GM23338 (cell line): ENCODE results near the gene L3MBTL2. TPM values are rescaled to one million over a fixed set of nuclear protein-coding genes. Genes with fewer than 3 reads are reported as not detected.

Experiments used
- ATAC-seq: fragments of 200-7000 bp; cut with Tn5 transposase; 3 replicates; pipeline ENCODE4 v1.9.1; 2020
- DNase-seq: peaks from one replicate; pipeline ENCODE4 v3.0.0-alpha.2; 2015; ENCODE audit warnings: low spot score
- H2AFZ ChIP-seq: fragments of 200-600 bp; sonication (generic); 2 replicates; pipeline ENCODE4 v1.8.0; 2016; ENCODE audit warnings: antibody characterized with exemption, mild to moderate bottlenecking, moderate library complexity
- H3F3A ChIP-seq: fragments of 200-600 bp; sonication (generic); replicated peaks from 2 replicates; pipeline ENCODE4 v1.8.0; 2017; ENCODE audit warnings: antibody characterized with exemption, mixed run types, low read depth
- H3K27ac ChIP-seq: fragments of 200-600 bp; sonication (generic); 2 replicates; pipeline ENCODE4 v1.6.1; 2016; ENCODE audit warnings: low read depth
- H3K27me3 ChIP-seq: fragments of 200-600 bp; sonication (generic); 2 replicates; pipeline ENCODE4 v1.8.0; 2016; ENCODE audit warnings: mild to moderate bottlenecking, mixed run types, moderate library complexity; ENCODE audit not compliant: insufficient read depth
- H3K36me3 ChIP-seq: fragments of 200-600 bp; sonication (generic); 2 replicates; pipeline ENCODE4 v1.8.0; 2016; ENCODE audit warnings: mild to moderate bottlenecking; ENCODE audit not compliant: insufficient read depth
- H3K4me1 ChIP-seq: fragments of 200-600 bp; sonication (generic); 2 replicates; pipeline ENCODE4 v1.8.0; 2016; ENCODE audit warnings: mild to moderate bottlenecking, moderate library complexity; ENCODE audit not compliant: insufficient read depth
- H3K4me2 ChIP-seq: fragments of 200-600 bp; sonication (generic); 2 replicates; pipeline ENCODE4 v1.7.1; 2017; ENCODE audit warnings: mixed run types
- H3K4me3 ChIP-seq: fragments of 200-600 bp; sonication (generic); 2 replicates; pipeline ENCODE4 v1.6.1; 2016; ENCODE audit warnings: mixed run types
- H3K79me2 ChIP-seq: fragments of 200-600 bp; sonication (generic); replicated peaks from 2 replicates; pipeline ENCODE4 v1.8.0; 2017; ENCODE audit warnings: mild to moderate bottlenecking; ENCODE audit not compliant: insufficient read depth
- H3K9me2 ChIP-seq: fragments of 200-600 bp; sonication (generic); 2 replicates; pipeline ENCODE4 v1.8.0; 2017; ENCODE audit not compliant: insufficient read depth
- H4K20me1 ChIP-seq: fragments of 200-600 bp; sonication (generic); replicated peaks from 2 replicates; pipeline ENCODE4 v1.8.0; 2017; ENCODE audit warnings: mild to moderate bottlenecking; ENCODE audit not compliant: insufficient read depth
- H3K27ac Mint-ChIP-seq: 2 replicates; pipeline ENCODE4 v1.8.0; 2020; ENCODE audit warnings: inconsistent platforms, mild to moderate bottlenecking, moderate library complexity, mixed read lengths
- H3K27me3 Mint-ChIP-seq: 3 replicates; pipeline ENCODE4 v1.8.0; 2022; ENCODE audit warnings: low read depth, mild to moderate bottlenecking, moderate library complexity, mixed read lengths, inconsistent platforms; ENCODE audit not compliant: insufficient read depth, poor library complexity
- H3K36me3 Mint-ChIP-seq: 3 replicates; pipeline ENCODE4 v1.8.0; 2021; ENCODE audit warnings: low read depth, mild to moderate bottlenecking, inconsistent platforms, moderate library complexity, mixed read lengths
- H3K4me1 Mint-ChIP-seq: 3 replicates; pipeline ENCODE4 v1.8.0; 2020; ENCODE audit warnings: mild to moderate bottlenecking, inconsistent platforms, mixed read lengths
- H3K4me3 Mint-ChIP-seq: 3 replicates; pipeline ENCODE4 v1.8.0; 2021; ENCODE audit warnings: moderate library complexity, mild to moderate bottlenecking, inconsistent platforms, mixed read lengths
- H3K9me3 Mint-ChIP-seq: 3 replicates; pipeline ENCODE4 v1.8.0; 2020; ENCODE audit warnings: moderate library complexity, mild to moderate bottlenecking, inconsistent platforms, mixed read lengths
- CREB1 ChIP-seq: fragments of 250-450 bp; sonication (Bioruptor Pico); IDR thresholded peaks from 2 replicates; pipeline ENCODE4 v1.5.0; 2020; ENCODE audit warnings: low read depth, mild to moderate bottlenecking, moderate library complexity
- EZH2 ChIP-seq: fragments of 200-600 bp; sonication (generic); IDR thresholded peaks from one replicate; pipeline ENCODE4 v1.8.0; 2017; ENCODE audit warnings: antibody characterized with exemption, mild to moderate bottlenecking, low read depth; ENCODE audit not compliant: unreplicated experiment
- EZH2phosphoT487 ChIP-seq: fragments of 200-600 bp; sonication (generic); IDR thresholded peaks from one replicate; pipeline ENCODE4 v1.8.1; 2018; ENCODE audit warnings: antibody characterized with exemption; ENCODE audit not compliant: unreplicated experiment
- JUNB ChIP-seq: IDR thresholded peaks from one replicate; pipeline ENCODE4 v1.6.1; 2016; ENCODE audit warnings: antibody characterized with exemption; ENCODE audit not compliant: unreplicated experiment
- NANOG ChIP-seq: IDR thresholded peaks from 2 replicates; pipeline ENCODE4 v1.6.1; 2016; ENCODE audit warnings: antibody characterized with exemption, borderline replicate concordance
- STAT1 ChIP-seq: IDR thresholded peaks from one replicate; pipeline ENCODE4 v1.6.1; 2016; ENCODE audit warnings: antibody characterized with exemption; ENCODE audit not compliant: unreplicated experiment
- ZNF114 ChIP-seq: fragments of 250-450 bp; sonication (Bioruptor Pico); IDR thresholded peaks from 2 replicates; pipeline ENCODE4 v1.5.0; 2020; ENCODE audit warnings: mild to moderate bottlenecking, moderate library complexity
- ZNF331 ChIP-seq: fragments of 250-450 bp; sonication (Bioruptor Pico); IDR thresholded peaks from 2 replicates; pipeline ENCODE4 v1.5.0; 2020; ENCODE audit warnings: low read depth, mild to moderate bottlenecking, moderate library complexity
- polyA plus RNA-seq: library from polyadenylated mRNA; unstranded; fragments of >200 nt; fragmentation: Nextera tagmentation; extraction: Ambion mirVana; gene quantifications from 2 replicates; pipeline ENCODE4 v1.2.1, GENCODE V29; 2016
- total RNA-seq: library from RNA; depleted of rRNA; stranded (reverse); fragments of >200 nt; shearing (Covaris generic); gene quantifications from 2 replicates; pipeline ENCODE4 v1.2.3, GENCODE V29; 2014
- TF ChIP-seq, protein P1 (sequence below), 2 experiments: fragments of 200-600 bp in 1 of 2; sonication (generic) in 1 of 2; conservative IDR thresholded peaks; 2 replicates each; pipeline versions ENCODE4 v1.5.1 to v1.6.1; 2016 to 2017; ENCODE audit warnings: antibody characterized with exemption in 2 of 2, low read depth in 2 of 2, mild to moderate bottlenecking in 2 of 2, moderate library complexity in 1 of 2
- TF ChIP-seq, protein P2 (sequence below): IDR thresholded peaks from 2 replicates; pipeline ENCODE4 v1.6.1; 2016; ENCODE audit warnings: antibody characterized with exemption
- TF ChIP-seq, protein P3 (sequence below): fragments of 250-450 bp; sonication (Bioruptor Pico); IDR thresholded peaks from 2 replicates; pipeline ENCODE4 v1.5.0; 2020; ENCODE audit warnings: mild to moderate bottlenecking, moderate library complexity

L3MBTL2 gene
- total and polyA plus RNA-seq, 2 experiments from 2014 or later: 13.9 to 27.1 TPM

DNA sequence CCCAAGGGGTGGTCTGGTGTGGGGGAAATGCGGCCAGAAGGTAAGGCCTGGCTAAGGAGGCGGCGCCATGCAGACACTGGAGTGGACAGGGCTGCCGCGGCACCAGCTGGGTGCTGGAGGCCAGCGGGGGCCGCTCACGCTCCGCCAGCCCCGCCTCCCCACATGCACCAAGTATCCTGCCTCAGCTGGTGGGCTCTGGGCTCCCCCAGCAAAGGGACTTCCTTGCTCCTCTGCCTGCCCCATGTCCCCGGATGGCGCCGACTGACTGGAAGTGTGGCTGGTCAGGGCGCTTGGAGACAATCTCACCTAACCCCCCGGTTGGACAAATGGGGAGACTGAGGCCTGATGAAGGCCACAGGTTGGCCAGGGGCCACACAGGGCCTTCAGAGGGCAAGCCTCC lies 43.2 kb downstream of the L3MBTL2 start:
- no peak for DNase-seq
- Histone ChIP-seq H3K27ac (no peak overlapping the region), H3K9me2 (no peaks in the 10 kb centered on the region), H3F3A (peaks cover 31% of the 10 kb centered on the region), H3K36me3 (peaks cover 39% of the 10 kb centered on the region), H2AFZ (no peak overlapping the region), H3K4me1 (no peaks in the 10 kb centered on the region), H3K79me2 (no peaks in the 10 kb centered on the region), H3K4me3 (no peak overlapping the region), H3K27me3 (no peaks in the 10 kb centered on the region), H3K4me2 (no peak overlapping the region), H4K20me1 (peaks cover 4% of the 10 kb centered on the region)
- no peak for ATAC-seq
- H3K4me3 Mint-ChIP-seq: no peak overlapping the region
- H3K27ac Mint-ChIP-seq: no peak overlapping the region
- TF ChIP-seq ZNF114 (no peak), NANOG (no peak), ZNF331 (CRISPR knock-in tag) (no peak), EZH2phosphoT487 (no peak), JUNB (no peak), CREB1 (CRISPR knock-in tag) (no peak)
- TF ChIP-seq, protein P1, sequence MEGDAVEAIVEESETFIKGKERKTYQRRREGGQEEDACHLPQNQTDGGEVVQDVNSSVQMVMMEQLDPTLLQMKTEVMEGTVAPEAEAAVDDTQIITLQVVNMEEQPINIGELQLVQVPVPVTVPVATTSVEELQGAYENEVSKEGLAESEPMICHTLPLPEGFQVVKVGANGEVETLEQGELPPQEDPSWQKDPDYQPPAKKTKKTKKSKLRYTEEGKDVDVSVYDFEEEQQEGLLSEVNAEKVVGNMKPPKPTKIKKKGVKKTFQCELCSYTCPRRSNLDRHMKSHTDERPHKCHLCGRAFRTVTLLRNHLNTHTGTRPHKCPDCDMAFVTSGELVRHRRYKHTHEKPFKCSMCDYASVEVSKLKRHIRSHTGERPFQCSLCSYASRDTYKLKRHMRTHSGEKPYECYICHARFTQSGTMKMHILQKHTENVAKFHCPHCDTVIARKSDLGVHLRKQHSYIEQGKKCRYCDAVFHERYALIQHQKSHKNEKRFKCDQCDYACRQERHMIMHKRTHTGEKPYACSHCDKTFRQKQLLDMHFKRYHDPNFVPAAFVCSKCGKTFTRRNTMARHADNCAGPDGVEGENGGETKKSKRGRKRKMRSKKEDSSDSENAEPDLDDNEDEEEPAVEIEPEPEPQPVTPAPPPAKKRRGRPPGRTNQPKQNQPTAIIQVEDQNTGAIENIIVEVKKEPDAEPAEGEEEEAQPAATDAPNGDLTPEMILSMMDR (conservative IDR thresholded peaks at IDR 0.05; ENCODE audit: low read depth in 2 of 2): no peak; a peak in 1 of 4 replicates
- TF ChIP-seq, protein P2, sequence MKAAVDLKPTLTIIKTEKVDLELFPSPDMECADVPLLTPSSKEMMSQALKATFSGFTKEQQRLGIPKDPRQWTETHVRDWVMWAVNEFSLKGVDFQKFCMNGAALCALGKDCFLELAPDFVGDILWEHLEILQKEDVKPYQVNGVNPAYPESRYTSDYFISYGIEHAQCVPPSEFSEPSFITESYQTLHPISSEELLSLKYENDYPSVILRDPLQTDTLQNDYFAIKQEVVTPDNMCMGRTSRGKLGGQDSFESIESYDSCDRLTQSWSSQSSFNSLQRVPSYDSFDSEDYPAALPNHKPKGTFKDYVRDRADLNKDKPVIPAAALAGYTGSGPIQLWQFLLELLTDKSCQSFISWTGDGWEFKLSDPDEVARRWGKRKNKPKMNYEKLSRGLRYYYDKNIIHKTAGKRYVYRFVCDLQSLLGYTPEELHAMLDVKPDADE: no peak
- H3K4me1 Mint-ChIP-seq: no peaks in the 10 kb centered on the region
- peaks cover 2% of the 10 kb centered on the region for H3K27me3 Mint-ChIP-seq
- no peaks in the 10 kb centered on the region for H3K9me3 Mint-ChIP-seq
- H3K36me3 Mint-ChIP-seq: peaks cover 70% of the 10 kb centered on the region

DNA sequence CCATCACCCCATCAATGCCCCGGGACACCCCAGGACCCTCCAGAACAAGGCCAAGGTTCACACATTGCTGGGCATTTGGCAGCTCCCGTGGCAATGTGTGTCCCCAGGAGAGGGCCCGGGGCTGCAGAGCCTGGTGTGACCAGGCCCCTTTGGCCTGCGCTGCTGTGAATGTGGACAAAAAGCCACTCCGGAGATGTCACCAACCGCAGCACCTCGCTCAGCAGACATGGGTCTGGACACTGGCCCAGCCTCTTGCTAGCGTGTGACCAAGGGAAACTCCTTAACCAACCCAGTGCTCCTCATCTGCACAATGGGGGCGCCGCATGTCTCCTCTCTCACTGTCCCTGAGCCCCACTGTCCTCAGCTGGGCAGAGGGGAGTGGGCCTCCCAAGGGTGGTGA lies 43.6 kb downstream of the L3MBTL2 start:
- peaks cover 44% of the 10 kb centered on the region for H3K36me3 ChIP-seq
- no peak overlapping the region for H3K4me3 Mint-ChIP-seq
- H3K27me3 ChIP-seq: no peaks in the 10 kb centered on the region
- H3K4me1 Mint-ChIP-seq: no peaks in the 10 kb centered on the region
- no peaks in the 10 kb centered on the region for H3K79me2 ChIP-seq
- no peak overlapping the region for H3K27ac ChIP-seq
- no peak overlapping the region for H3K27ac Mint-ChIP-seq
- H3K9me2 ChIP-seq: no peaks in the 10 kb centered on the region
- H3K4me1 ChIP-seq: no peaks in the 10 kb centered on the region
- H3K4me2 ChIP-seq: no peak overlapping the region
- H3K27me3 Mint-ChIP-seq: peaks cover 2% of the 10 kb centered on the region
- DNase-seq: no peak
- H4K20me1 ChIP-seq: peaks cover 5% of the 10 kb centered on the region
- ATAC-seq: no peak
- no peak overlapping the region for H2AFZ ChIP-seq
- H3F3A ChIP-seq: peaks cover 29% of the 10 kb centered on the region
- H3K9me3 Mint-ChIP-seq: no peaks in the 10 kb centered on the region
- H3K36me3 Mint-ChIP-seq: peaks cover 73% of the 10 kb centered on the region
- no peak overlapping the region for H3K4me3 ChIP-seq
- TF ChIP-seq, protein P3, sequence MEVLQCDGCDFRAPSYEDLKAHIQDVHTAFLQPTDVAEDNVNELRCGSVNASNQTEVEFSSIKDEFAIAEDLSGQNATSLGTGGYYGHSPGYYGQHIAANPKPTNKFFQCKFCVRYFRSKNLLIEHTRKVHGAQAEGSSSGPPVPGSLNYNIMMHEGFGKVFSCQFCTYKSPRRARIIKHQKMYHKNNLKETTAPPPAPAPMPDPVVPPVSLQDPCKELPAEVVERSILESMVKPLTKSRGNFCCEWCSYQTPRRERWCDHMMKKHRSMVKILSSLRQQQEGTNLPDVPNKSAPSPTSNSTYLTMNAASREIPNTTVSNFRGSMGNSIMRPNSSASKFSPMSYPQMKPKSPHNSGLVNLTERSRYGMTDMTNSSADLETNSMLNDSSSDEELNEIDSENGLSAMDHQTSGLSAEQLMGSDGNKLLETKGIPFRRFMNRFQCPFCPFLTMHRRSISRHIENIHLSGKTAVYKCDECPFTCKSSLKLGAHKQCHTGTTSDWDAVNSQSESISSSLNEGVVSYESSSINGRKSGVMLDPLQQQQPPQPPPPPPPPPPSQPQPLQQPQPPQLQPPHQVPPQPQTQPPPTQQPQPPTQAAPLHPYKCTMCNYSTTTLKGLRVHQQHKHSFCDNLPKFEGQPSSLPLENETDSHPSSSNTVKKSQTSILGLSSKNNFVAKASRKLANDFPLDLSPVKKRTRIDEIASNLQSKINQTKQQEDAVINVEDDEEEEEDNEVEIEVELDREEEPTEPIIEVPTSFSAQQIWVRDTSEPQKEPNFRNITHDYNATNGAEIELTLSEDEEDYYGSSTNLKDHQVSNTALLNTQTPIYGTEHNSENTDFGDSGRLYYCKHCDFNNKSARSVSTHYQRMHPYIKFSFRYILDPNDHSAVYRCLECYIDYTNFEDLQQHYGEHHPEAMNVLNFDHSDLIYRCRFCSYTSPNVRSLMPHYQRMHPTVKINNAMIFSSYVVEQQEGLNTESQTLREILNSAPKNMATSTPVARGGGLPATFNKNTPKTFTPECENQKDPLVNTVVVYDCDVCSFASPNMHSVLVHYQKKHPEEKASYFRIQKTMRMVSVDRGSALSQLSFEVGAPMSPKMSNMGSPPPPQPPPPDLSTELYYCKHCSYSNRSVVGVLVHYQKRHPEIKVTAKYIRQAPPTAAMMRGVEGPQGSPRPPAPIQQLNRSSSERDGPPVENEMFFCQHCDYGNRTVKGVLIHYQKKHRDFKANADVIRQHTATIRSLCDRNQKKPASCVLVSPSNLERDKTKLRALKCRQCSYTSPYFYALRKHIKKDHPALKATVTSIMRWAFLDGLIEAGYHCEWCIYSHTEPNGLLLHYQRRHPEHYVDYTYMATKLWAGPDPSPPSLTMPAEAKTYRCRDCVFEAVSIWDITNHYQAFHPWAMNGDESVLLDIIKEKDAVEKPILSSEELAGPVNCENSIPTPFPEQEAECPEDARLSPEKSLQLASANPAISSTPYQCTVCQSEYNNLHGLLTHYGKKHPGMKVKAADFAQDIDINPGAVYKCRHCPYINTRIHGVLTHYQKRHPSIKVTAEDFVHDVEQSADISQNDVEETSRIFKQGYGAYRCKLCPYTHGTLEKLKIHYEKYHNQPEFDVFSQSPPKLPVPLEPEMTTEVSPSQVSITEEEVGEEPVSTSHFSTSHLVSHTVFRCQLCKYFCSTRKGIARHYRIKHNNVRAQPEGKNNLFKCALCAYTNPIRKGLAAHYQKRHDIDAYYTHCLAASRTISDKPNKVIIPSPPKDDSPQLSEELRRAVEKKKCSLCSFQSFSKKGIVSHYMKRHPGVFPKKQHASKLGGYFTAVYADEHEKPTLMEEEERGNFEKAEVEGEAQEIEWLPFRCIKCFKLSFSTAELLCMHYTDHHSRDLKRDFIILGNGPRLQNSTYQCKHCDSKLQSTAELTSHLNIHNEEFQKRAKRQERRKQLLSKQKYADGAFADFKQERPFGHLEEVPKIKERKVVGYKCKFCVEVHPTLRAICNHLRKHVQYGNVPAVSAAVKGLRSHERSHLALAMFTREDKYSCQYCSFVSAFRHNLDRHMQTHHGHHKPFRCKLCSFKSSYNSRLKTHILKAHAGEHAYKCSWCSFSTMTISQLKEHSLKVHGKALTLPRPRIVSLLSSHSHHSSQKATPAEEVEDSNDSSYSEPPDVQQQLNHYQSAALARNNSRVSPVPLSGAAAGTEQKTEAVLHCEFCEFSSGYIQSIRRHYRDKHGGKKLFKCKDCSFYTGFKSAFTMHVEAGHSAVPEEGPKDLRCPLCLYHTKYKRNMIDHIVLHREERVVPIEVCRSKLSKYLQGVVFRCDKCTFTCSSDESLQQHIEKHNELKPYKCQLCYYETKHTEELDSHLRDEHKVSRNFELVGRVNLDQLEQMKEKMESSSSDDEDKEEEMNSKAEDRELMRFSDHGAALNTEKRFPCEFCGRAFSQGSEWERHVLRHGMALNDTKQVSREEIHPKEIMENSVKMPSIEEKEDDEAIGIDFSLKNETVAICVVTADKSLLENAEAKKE (CRISPR knock-in tag): no peak
- TF ChIP-seq EZH2 (no peak), ZNF331 (CRISPR knock-in tag) (no peak), EZH2phosphoT487 (no peak), CREB1 (CRISPR knock-in tag) (no peak), STAT1 (no peak)
- TF ChIP-seq, protein P1 (conservative IDR thresholded peaks at IDR 0.05; ENCODE audit: low read depth in 2 of 2): no peak
